Measurements from ENCODE around the gene ATXN7L1.

GRCh38 chr7:105640956-105641810 lies 235.2 kb downstream of the ATXN7L1 start:
- TF ChIP-seq YY1 (IDR thresholded peaks at IDR 0.05; ENCODE audit: insufficient read depth, insufficient read length) (no peak), ZNF274 (IDR thresholded peaks at IDR 0.05; ENCODE audit: low read depth, low read length) (no peak), SUZ12 (IDR thresholded peaks at IDR 0.05; ENCODE audit: extremely low read depth, insufficient read depth, insufficient read length) (no peak)
